Neural progenitor cell (in vitro differentiated cells): ENCODE results near the gene DDX56. TPM values are rescaled to one million over a fixed set of nuclear protein-coding genes. Genes with fewer than 3 reads are reported as not detected.

Experiments
- DNase-seq: peaks from one replicate; pipeline ENCODE4 v3.0.0-alpha.2; 2016; ENCODE audit warnings: low spot score
- H2AFZ ChIP-seq: fragments of 200-600 bp; sonication (generic); replicated peaks from 2 replicates; pipeline ENCODE4 v1.6.1; 2016; ENCODE audit warnings: antibody characterized with exemption
- H3F3A ChIP-seq: fragments of 200-600 bp; sonication (generic); 2 replicates; pipeline ENCODE4 v1.6.1; 2016; ENCODE audit warnings: antibody characterized with exemption, low read depth
- H3K27ac ChIP-seq: fragments of 200-600 bp; sonication (generic); 2 replicates; pipeline ENCODE4 v1.5.1; 2016; ENCODE audit warnings: mild to moderate bottlenecking
- H3K27me3 ChIP-seq: fragments of 200-600 bp; sonication (generic); 2 replicates; pipeline ENCODE4 v1.6.1; 2016; ENCODE audit warnings: mild to moderate bottlenecking, moderate library complexity
- H3K36me3 ChIP-seq: fragments of 200-600 bp; sonication (generic); 2 replicates; pipeline ENCODE4 v1.5.1; 2016
- H3K4me1 ChIP-seq: fragments of 200-600 bp; sonication (generic); 2 replicates; pipeline ENCODE4 v1.6.1; 2016; ENCODE audit warnings: mixed run types
- H3K4me2 ChIP-seq: fragments of 200-600 bp; sonication (generic); 2 replicates; pipeline ENCODE4 v1.6.1; 2016
- H3K4me3 ChIP-seq: fragments of 200-600 bp; sonication (generic); 2 replicates; pipeline ENCODE4 v1.5.1; 2016
- H3K79me2 ChIP-seq: fragments of 200-600 bp; sonication (generic); 2 replicates; pipeline ENCODE4 v1.6.1; 2016; ENCODE audit warnings: low read depth
- H3K9ac ChIP-seq: fragments of 200-600 bp; sonication (generic); 2 replicates; pipeline ENCODE4 v1.6.1; 2016
- H3K9me3 ChIP-seq: fragments of 200-600 bp; sonication (generic); 2 replicates; pipeline ENCODE4 v1.5.1; 2016; ENCODE audit warnings: low read depth
- H4K20me1 ChIP-seq: fragments of 200-600 bp; sonication (generic); 2 replicates; pipeline ENCODE4 v1.6.1; 2016; ENCODE audit warnings: low read depth
- H3K27ac Mint-ChIP-seq: 3 replicates; pipeline ENCODE4 v1.8.0; 2021; ENCODE audit warnings: mixed read lengths
- H3K27me3 Mint-ChIP-seq: 2 replicates; pipeline ENCODE4 v1.8.0; 2022; ENCODE audit warnings: low read depth, mild to moderate bottlenecking, inconsistent platforms, moderate library complexity, mixed read lengths; ENCODE audit not compliant: insufficient read depth
- H3K36me3 Mint-ChIP-seq: 3 replicates; pipeline ENCODE4 v1.8.0; 2021; ENCODE audit warnings: mixed read lengths
- H3K4me1 Mint-ChIP-seq: 3 replicates; pipeline ENCODE4 v1.8.0; 2021; ENCODE audit warnings: mixed read lengths
- H3K4me3 Mint-ChIP-seq: 3 replicates; pipeline ENCODE4 v1.8.0; 2021; ENCODE audit warnings: mild to moderate bottlenecking, moderate library complexity, mixed read lengths
- H3K9me3 Mint-ChIP-seq: 3 replicates; pipeline ENCODE4 v1.8.0; 2020; ENCODE audit warnings: mixed read lengths
- CTCF ChIP-seq: fragments of 200-600 bp; sonication (generic); IDR thresholded peaks from 2 replicates; pipeline ENCODE4 v1.5.1; 2017; ENCODE audit warnings: antibody characterized with exemption, mild to moderate bottlenecking
- EZH2 ChIP-seq: fragments of 200-600 bp; sonication (generic); IDR thresholded peaks from 2 replicates; pipeline ENCODE4 v1.6.1; 2017; ENCODE audit warnings: antibody characterized with exemption, mild to moderate bottlenecking, moderate library complexity
- EZH2phosphoT487 ChIP-seq: fragments of 200-600 bp; sonication (generic); IDR thresholded peaks from 2 replicates; pipeline ENCODE4 v1.6.1; 2017; ENCODE audit warnings: antibody characterized with exemption
- total RNA-seq: library from RNA; depleted of rRNA; stranded (reverse); fragments of >200 nt; gene quantifications from 2 replicates; pipeline ENCODE4 v1.2.3, GENCODE V29; 2015; ENCODE audit warnings: low replicate concordance

The DDX56 gene
- total RNA-seq, 1 donor from 2014 or later: 67.5 TPM

- H3K27ac Mint-ChIP-seq: peak overlapping the region; percentile 86
- H3K36me3 Mint-ChIP-seq: no peaks in the 10 kb centered on the region
- Histone ChIP-seq H3F3A (no peaks in the 10 kb centered on the region), H3K4me1 (no peaks in the 10 kb centered on the region), H3K36me3 (no peaks in the 10 kb centered on the region), H4K20me1 (no peaks in the 10 kb centered on the region), H3K4me3 (no peak overlapping the region), H3K27ac (no peak overlapping the region), H3K9ac (no peak overlapping the region), H3K9me3 (no peaks in the 10 kb centered on the region), H3K4me2 (no peak overlapping the region), H3K79me2 (no peaks in the 10 kb centered on the region), H2AFZ (no peak overlapping the region), H3K27me3 (no peaks in the 10 kb centered on the region)
- H3K4me3 Mint-ChIP-seq: no peak overlapping the region
- no peaks in the 10 kb centered on the region for H3K4me1 Mint-ChIP-seq
- H3K9me3 Mint-ChIP-seq: peaks cover 11% of the 10 kb centered on the region
- H3K27me3 Mint-ChIP-seq: no peaks in the 10 kb centered on the region
- no peak for DNase-seq
- TF ChIP-seq EZH2phosphoT487: no peak
- no peak for TF ChIP-seq CTCF
- TF ChIP-seq EZH2: no peak
These were observed 53.1 kb downstream of the DDX56 start for GRCh38 chr7:44520574-44520973.

DNA sequence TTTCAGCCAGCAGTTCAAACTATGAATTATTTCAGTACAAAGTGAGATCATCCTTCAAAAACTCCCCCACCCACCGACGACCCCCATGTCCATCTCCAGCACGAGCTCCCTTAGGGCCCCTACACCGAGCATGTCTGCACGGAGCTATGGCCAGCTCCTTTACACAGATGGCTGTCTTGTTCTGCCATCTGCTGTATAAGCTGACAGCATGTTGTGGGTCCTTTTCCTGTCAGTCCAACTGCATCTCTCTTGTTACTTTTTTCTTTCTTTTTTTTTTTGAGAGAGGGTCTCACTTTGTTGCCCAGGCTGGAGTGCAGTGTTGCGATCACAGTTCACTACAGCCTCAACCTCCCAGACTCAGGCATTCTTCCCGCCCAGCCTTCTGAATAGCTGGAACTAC lies 54.2 kb downstream of the DDX56 start:
- no peaks in the 10 kb centered on the region for H3K9me3 ChIP-seq
- no peak for DNase-seq

GRCh38 chr7:44518761-44519160 lies 54.9 kb downstream of the DDX56 start:
- Histone ChIP-seq H3K4me3 (no peak overlapping the region), H3K9ac (no peak overlapping the region), H3K36me3 (no peaks in the 10 kb centered on the region), H2AFZ (no peak overlapping the region), H3K4me2 (no peak overlapping the region), H4K20me1 (no peaks in the 10 kb centered on the region), H3K79me2 (no peaks in the 10 kb centered on the region), H3F3A (no peaks in the 10 kb centered on the region), H3K27me3 (no peaks in the 10 kb centered on the region), H3K27ac (no peak overlapping the region), H3K4me1 (no peaks in the 10 kb centered on the region), H3K9me3 (no peaks in the 10 kb centered on the region)
- Mint-ChIP-seq H3K36me3 (no peaks in the 10 kb centered on the region), H3K4me3 (no peak overlapping the region), H3K4me1 (no peaks in the 10 kb centered on the region), H3K27me3 (no peaks in the 10 kb centered on the region), H3K27ac (no peak overlapping the region), H3K9me3 (peaks cover under 1% of the 10 kb centered on the region)
- no peak for DNase-seq
- no peak for TF ChIP-seq EZH2phosphoT487
- no peak for TF ChIP-seq EZH2
- TF ChIP-seq CTCF: no peak

More for the DNA sequence above, 54.2 kb downstream of the DDX56 start:
- Histone ChIP-seq H3K4me2 (no peak overlapping the region), H3K27ac (no peak overlapping the region), H2AFZ (no peak overlapping the region), H3K79me2 (no peaks in the 10 kb centered on the region), H3K27me3 (no peaks in the 10 kb centered on the region), H3K9ac (no peak overlapping the region), H3K4me3 (no peak overlapping the region), H4K20me1 (no peaks in the 10 kb centered on the region), H3K4me1 (no peaks in the 10 kb centered on the region), H3K36me3 (no peaks in the 10 kb centered on the region), H3F3A (no peaks in the 10 kb centered on the region)
- TF ChIP-seq EZH2phosphoT487 (no peak), EZH2 (no peak), CTCF (no peak)
- Mint-ChIP-seq H3K27me3 (no peaks in the 10 kb centered on the region), H3K36me3 (no peaks in the 10 kb centered on the region), H3K27ac (no peak overlapping the region), H3K9me3 (peaks cover 5% of the 10 kb centered on the region), H3K4me3 (no peak overlapping the region), H3K4me1 (no peaks in the 10 kb centered on the region)
